ENCODE data around the gene LRRC75A. TPM values are rescaled to one million over a fixed set of nuclear protein-coding genes. Genes with fewer than 3 reads are reported as not detected.

LRRC75A gene
- total and polyA plus RNA-seq, 2 donors (not counting 3 experiments of a cell fraction or from before 2014, with no cell fraction given): 3.7 to 6.1 TPM

GRCh38 chr17:16470265-16470664 lies 21.7 kb downstream of the LRRC75A start:
- Histone ChIP-seq H3K4me1 (ENCODE audit: control insufficient read depth, extremely low read depth, insufficient read depth, low read length) (peaks cover 20% of the 10 kb centered on the region), H3K9ac (replicated peaks; ENCODE audit: extremely low read depth, insufficient read depth, low read length) (no peak overlapping the region), H3K36me3 (ENCODE audit: control insufficient read depth in 2 of 2, extremely low read depth in 1 of 2, insufficient read depth in 2 of 2, low read length in 2 of 2) (no peaks in the 10 kb centered on the region), H2AFZ (ENCODE audit: low read depth, low read length) (peak overlapping the region; percentile 52), H3K9me1 (replicated peaks; ENCODE audit: control insufficient read depth, extremely low read depth, insufficient read depth, low read length) (no peaks in the 10 kb centered on the region), H4K20me1 (replicated peaks; ENCODE audit: control insufficient read depth, extremely low read depth, insufficient read depth, low read length) (no peaks in the 10 kb centered on the region), H3K79me2 (ENCODE audit: control insufficient read depth, insufficient read depth, low read length) (no peaks in the 10 kb centered on the region), H3K4me3 (replicated peaks in 1 of 3; ENCODE audit: insufficient read depth in 1 of 3, low read depth in 1 of 3, low read length in 3 of 3) (no peak overlapping the region), H3K27me3 (ENCODE audit: control insufficient read depth in 2 of 2, insufficient read depth in 2 of 2, low read length in 2 of 2) (no peaks in the 10 kb centered on the region), H3K4me2 (ENCODE audit: insufficient read depth, low read length) (peak overlapping the region; percentile 14), H3K9me3 (replicated peaks; ENCODE audit: control insufficient read depth, insufficient read depth, low read length) (no peaks in the 10 kb centered on the region), H3K27ac (ENCODE audit: insufficient read depth, low read depth, low read length) (no peak overlapping the region)
- dilution Hi-C loops (cut with MboI; ENCODE audit: extremely low pct_ligation_motif_present, low sequenced_read_pairs) (no loop called here), intact Hi-C loops (cut with micrococcal nuclease) (no loop called here)
- BruUV-seq (replicated peaks): no TSS peak
- POLR2A ChIA-PET: no interaction called here
- TF ChIP-seq, protein P1, sequence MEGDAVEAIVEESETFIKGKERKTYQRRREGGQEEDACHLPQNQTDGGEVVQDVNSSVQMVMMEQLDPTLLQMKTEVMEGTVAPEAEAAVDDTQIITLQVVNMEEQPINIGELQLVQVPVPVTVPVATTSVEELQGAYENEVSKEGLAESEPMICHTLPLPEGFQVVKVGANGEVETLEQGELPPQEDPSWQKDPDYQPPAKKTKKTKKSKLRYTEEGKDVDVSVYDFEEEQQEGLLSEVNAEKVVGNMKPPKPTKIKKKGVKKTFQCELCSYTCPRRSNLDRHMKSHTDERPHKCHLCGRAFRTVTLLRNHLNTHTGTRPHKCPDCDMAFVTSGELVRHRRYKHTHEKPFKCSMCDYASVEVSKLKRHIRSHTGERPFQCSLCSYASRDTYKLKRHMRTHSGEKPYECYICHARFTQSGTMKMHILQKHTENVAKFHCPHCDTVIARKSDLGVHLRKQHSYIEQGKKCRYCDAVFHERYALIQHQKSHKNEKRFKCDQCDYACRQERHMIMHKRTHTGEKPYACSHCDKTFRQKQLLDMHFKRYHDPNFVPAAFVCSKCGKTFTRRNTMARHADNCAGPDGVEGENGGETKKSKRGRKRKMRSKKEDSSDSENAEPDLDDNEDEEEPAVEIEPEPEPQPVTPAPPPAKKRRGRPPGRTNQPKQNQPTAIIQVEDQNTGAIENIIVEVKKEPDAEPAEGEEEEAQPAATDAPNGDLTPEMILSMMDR (IDR thresholded peaks at IDR 0.05; ENCODE audit: extremely low read depth in 1 of 2, insufficient read depth in 1 of 2, low read depth in 1 of 2, low read length in 2 of 2): peak in 1 of 2 donors; percentile 36
- no peak for TF ChIP-seq GATA2 (IDR thresholded peaks at IDR 0.05; ENCODE audit: insufficient read depth, insufficient read length, low read depth, low read length)
- peak; percentile 33 for DNase-seq (ENCODE audit: low read depth, low spot score)
- CTCF ChIA-PET: interaction anchor here (1.9 to 6.2 kb wide), 4 partner anchors 14 to 51 kb away, joined by 6 to 43 read pairs (median 12); no protein-coding TSS in a partner anchor
- FAIRE-seq: peak; percentile 50

- Histone ChIP-seq H3K9ac (replicated peaks; ENCODE audit: extremely low read depth, insufficient read depth, low read length) (no peak overlapping the region), H3K79me2 (ENCODE audit: control insufficient read depth, insufficient read depth, low read length) (no peaks in the 10 kb centered on the region), H3K27me3 (ENCODE audit: control insufficient read depth in 2 of 2, insufficient read depth in 2 of 2, low read length in 2 of 2) (no peaks in the 10 kb centered on the region), H3K4me2 (ENCODE audit: insufficient read depth, low read length) (no peak overlapping the region), H3K4me3 (replicated peaks in 1 of 3; ENCODE audit: insufficient read depth in 1 of 3, low read depth in 1 of 3, low read length in 3 of 3) (no peak overlapping the region), H2AFZ (ENCODE audit: low read depth, low read length) (no peak overlapping the region), H3K36me3 (ENCODE audit: control insufficient read depth in 2 of 2, extremely low read depth in 1 of 2, insufficient read depth in 2 of 2, low read length in 2 of 2) (no peaks in the 10 kb centered on the region), H3K9me1 (replicated peaks; ENCODE audit: control insufficient read depth, extremely low read depth, insufficient read depth, low read length) (no peaks in the 10 kb centered on the region), H3K9me3 (replicated peaks; ENCODE audit: control insufficient read depth, insufficient read depth, low read length) (no peaks in the 10 kb centered on the region), H4K20me1 (replicated peaks; ENCODE audit: control insufficient read depth, extremely low read depth, insufficient read depth, low read length) (no peaks in the 10 kb centered on the region), H3K4me1 (ENCODE audit: control insufficient read depth, extremely low read depth, insufficient read depth, low read length) (peaks cover 22% of the 10 kb centered on the region), H3K27ac (ENCODE audit: insufficient read depth, low read depth, low read length) (no peak overlapping the region)
- intact Hi-C loops (cut with micrococcal nuclease): loop anchor here (2.0 kb wide), 1 partner anchor 18 kb away; no protein-coding TSS in a partner anchor
- CTCF ChIA-PET: interaction anchor here (1.9 to 6.2 kb wide), 3 partner anchors 13 to 52 kb away, joined by 6 to 43 read pairs (median 14); no protein-coding TSS in a partner anchor
- dilution Hi-C loops (cut with MboI; ENCODE audit: extremely low pct_ligation_motif_present, low sequenced_read_pairs): no loop called here
- TF ChIP-seq POLR2A (IDR thresholded peaks at IDR 0.05; ENCODE audit: low read depth, low read length) (no peak), MYC (IDR thresholded peaks at IDR 0.05; ENCODE audit: low read depth, low read length) (no peak), JUN (IDR thresholded peaks at IDR 0.05; ENCODE audit: borderline replicate concordance, insufficient read depth, insufficient read length, low read depth) (no peak), POLR2AphosphoS5 (IDR thresholded peaks at IDR 0.05; ENCODE audit: insufficient read depth, low read depth, low read length) (no peak), MAX (IDR thresholded peaks at IDR 0.05; ENCODE audit: insufficient read depth, insufficient read length) (no peak), GATA2 (IDR thresholded peaks at IDR 0.05; ENCODE audit: insufficient read depth, insufficient read length, low read depth, low read length) (no peak), FOS (IDR thresholded peaks at IDR 0.05; ENCODE audit: borderline replicate concordance, insufficient read depth, low read length) (no peak)
- POLR2A ChIA-PET: interaction anchor here (0.6 kb wide), 1 partner anchor 88 kb away, joined by 4 read pairs; the partner anchor contains the start of gene UBB
- no TSS peak for BruUV-seq (replicated peaks)
- DNase-seq (ENCODE audit: low read depth, low spot score) (no peak), FAIRE-seq (no peak)
Measured at GRCh38 chr17:16468428-16468992, 23.5 kb downstream of the LRRC75A start.

All from endothelial cell of umbilical vein (primary cell).